ENCODE measurements around the gene AFF3. TPM values are rescaled to one million over a fixed set of nuclear protein-coding genes. Genes with fewer than 3 reads are reported as not detected.

AFF3 gene
- total RNA-seq, 1 donor from 2014 or later = 20.9 TPM

DNA sequence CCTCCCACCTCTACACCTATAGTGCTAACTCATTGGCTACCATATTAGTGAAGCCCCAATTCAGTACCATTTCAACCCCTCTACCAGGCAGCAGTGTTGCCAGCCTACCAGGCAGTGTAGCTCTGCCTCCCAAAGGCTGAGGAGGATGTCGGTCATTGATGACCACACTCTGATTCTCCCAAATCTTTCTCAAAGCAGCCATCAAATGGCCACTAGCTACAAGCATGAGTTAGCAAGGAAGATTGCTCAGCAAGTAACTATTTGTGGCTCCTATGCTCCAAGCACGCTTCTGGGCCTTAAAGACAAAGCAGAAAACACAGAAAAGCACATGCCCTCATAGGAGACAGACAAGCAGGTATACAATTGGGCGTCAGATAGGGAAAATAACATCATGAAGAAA lies 42.7 kb upstream of the AFF3 start:
- no peak overlapping the region for H3K27ac Mint-ChIP-seq (ENCODE audit: unreplicated experiment)
- H3K36me3 Mint-ChIP-seq (ENCODE audit: low read depth) = no peaks in the 10 kb centered on the region
- no peak for DNase-seq (ENCODE audit: low read depth, low spot score)
- H3K4me3 Mint-ChIP-seq = no peak overlapping the region
- peaks cover 23% of the 10 kb centered on the region for H3K27me3 Mint-ChIP-seq (ENCODE audit: low read depth)
- no peak for TF ChIP-seq CTCF (conservative IDR thresholded peaks at IDR 0.05)
- H3K9me3 Mint-ChIP-seq = no peaks in the 10 kb centered on the region
- peaks cover 13% of the 10 kb centered on the region for H3K4me1 Mint-ChIP-seq

- Mint-ChIP-seq H3K9me3 (no peaks in the 10 kb centered on the region), H3K27me3 (ENCODE audit: low read depth) (peaks cover 23% of the 10 kb centered on the region)
Measured at GRCh38 chr2:100184055-100184737, 41.8 kb upstream of the AFF3 start.

GRCh38 chr2:100182494-100183361 lies 40.3 kb upstream of the AFF3 start:
- H3K4me3 Mint-ChIP-seq = peak overlapping the region; percentile 3
- H3K9me3 Mint-ChIP-seq = peaks cover 6% of the 10 kb centered on the region
- no peak overlapping the region for H3K27ac Mint-ChIP-seq (ENCODE audit: unreplicated experiment)
- no peaks in the 10 kb centered on the region for H3K36me3 Mint-ChIP-seq (ENCODE audit: low read depth)
- peaks cover 19% of the 10 kb centered on the region for H3K4me1 Mint-ChIP-seq
- no peak for DNase-seq (ENCODE audit: low read depth, low spot score)
- TF ChIP-seq CTCF (conservative IDR thresholded peaks at IDR 0.05) = no peak
- H3K27me3 Mint-ChIP-seq (ENCODE audit: low read depth) = peaks cover 23% of the 10 kb centered on the region

More at GRCh38 chr2:100184055-100184737, 41.8 kb upstream of the AFF3 start:
- H3K36me3 Mint-ChIP-seq (ENCODE audit: low read depth) = no peaks in the 10 kb centered on the region
- no peak for TF ChIP-seq CTCF (conservative IDR thresholded peaks at IDR 0.05)
- peaks cover 13% of the 10 kb centered on the region for H3K4me1 Mint-ChIP-seq
- no peak overlapping the region for H3K4me3 Mint-ChIP-seq
- H3K27ac Mint-ChIP-seq (ENCODE audit: unreplicated experiment) = no peak overlapping the region
- no peak for DNase-seq (ENCODE audit: low read depth, low spot score)

- Mint-ChIP-seq H3K9me3 (peaks cover 6% of the 10 kb centered on the region), H3K36me3 (ENCODE audit: low read depth) (no peaks in the 10 kb centered on the region), H3K27me3 (ENCODE audit: low read depth) (peaks cover 23% of the 10 kb centered on the region), H3K27ac (ENCODE audit: unreplicated experiment) (no peak overlapping the region), H3K4me3 (no peak overlapping the region), H3K4me1 (peaks cover 19% of the 10 kb centered on the region)
- DNase-seq (ENCODE audit: low read depth, low spot score) = no peak
- TF ChIP-seq CTCF (conservative IDR thresholded peaks at IDR 0.05) = no peak
Measured at GRCh38 chr2:100180503-100180902, 38.1 kb upstream of the AFF3 start.

GRCh38 chr2:100179806-100180205 lies 37.4 kb upstream of the AFF3 start:
- Mint-ChIP-seq H3K4me1 (peaks cover 19% of the 10 kb centered on the region), H3K27me3 (ENCODE audit: low read depth) (peaks cover 20% of the 10 kb centered on the region), H3K27ac (ENCODE audit: unreplicated experiment) (no peak overlapping the region), H3K9me3 (peaks cover 6% of the 10 kb centered on the region), H3K4me3 (no peak overlapping the region), H3K36me3 (ENCODE audit: low read depth) (no peaks in the 10 kb centered on the region)
- DNase-seq (ENCODE audit: low read depth, low spot score) = no peak
- no peak for TF ChIP-seq CTCF (conservative IDR thresholded peaks at IDR 0.05)
